GM12878 (cell line): ENCODE results near the gene ATXN2.

Source experiments
- CHD2 ChIP-seq: IDR thresholded peaks from 2 replicates; pipeline ENCODE4 v1.6.1; 2011; ENCODE audit warnings: low read depth, low read length, improper control_type of control experiment, borderline replicate concordance
- TF ChIP-seq, protein P1 (sequence below): IDR thresholded peaks from 2 replicates; pipeline ENCODE4 v1.6.1; 2012; ENCODE audit warnings: improper control_type of control experiment, low read depth, low read length; ENCODE audit not compliant: insufficient replicate concordance
- TF ChIP-seq, protein P2 (sequence below), 3 experiments: IDR thresholded peaks in 2 of 3; conservative IDR thresholded peaks in 1 of 3; 2 replicates each; pipeline ENCODE4 v1.5.1; 2011; ENCODE audit warnings: low read depth in 3 of 3, low read length in 3 of 3, mild to moderate bottlenecking in 3 of 3, control low read depth in 2 of 3, moderate library complexity in 2 of 3, inconsistent platforms in 1 of 3, mixed read lengths in 1 of 3; ENCODE audit not compliant: control insufficient read depth in 2 of 3, insufficient read depth in 1 of 3; ENCODE audit errors: extremely low read depth in 1 of 3

DNA sequence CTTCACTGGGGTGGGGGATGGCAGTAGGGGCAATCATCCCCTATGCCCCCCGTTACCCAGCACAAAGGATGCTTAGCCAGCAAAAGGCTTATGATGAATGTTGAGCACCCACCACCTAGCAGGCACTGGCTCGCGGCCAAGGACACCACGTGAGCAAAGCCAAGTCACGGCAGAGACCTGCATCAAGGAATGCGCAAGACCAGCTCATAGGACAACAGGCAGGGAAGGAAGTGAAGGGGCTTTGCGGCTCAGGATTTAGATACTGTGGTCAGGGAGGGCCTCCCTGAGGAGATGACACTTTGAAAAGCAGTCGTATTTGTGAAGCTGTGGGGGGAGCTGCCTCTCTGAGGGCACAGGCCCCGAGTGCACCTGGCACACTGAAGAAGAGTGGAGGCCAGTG lies 160.6 kb downstream of the ATXN2 start:
- no peak for TF ChIP-seq CHD2
- TF ChIP-seq, protein P1, sequence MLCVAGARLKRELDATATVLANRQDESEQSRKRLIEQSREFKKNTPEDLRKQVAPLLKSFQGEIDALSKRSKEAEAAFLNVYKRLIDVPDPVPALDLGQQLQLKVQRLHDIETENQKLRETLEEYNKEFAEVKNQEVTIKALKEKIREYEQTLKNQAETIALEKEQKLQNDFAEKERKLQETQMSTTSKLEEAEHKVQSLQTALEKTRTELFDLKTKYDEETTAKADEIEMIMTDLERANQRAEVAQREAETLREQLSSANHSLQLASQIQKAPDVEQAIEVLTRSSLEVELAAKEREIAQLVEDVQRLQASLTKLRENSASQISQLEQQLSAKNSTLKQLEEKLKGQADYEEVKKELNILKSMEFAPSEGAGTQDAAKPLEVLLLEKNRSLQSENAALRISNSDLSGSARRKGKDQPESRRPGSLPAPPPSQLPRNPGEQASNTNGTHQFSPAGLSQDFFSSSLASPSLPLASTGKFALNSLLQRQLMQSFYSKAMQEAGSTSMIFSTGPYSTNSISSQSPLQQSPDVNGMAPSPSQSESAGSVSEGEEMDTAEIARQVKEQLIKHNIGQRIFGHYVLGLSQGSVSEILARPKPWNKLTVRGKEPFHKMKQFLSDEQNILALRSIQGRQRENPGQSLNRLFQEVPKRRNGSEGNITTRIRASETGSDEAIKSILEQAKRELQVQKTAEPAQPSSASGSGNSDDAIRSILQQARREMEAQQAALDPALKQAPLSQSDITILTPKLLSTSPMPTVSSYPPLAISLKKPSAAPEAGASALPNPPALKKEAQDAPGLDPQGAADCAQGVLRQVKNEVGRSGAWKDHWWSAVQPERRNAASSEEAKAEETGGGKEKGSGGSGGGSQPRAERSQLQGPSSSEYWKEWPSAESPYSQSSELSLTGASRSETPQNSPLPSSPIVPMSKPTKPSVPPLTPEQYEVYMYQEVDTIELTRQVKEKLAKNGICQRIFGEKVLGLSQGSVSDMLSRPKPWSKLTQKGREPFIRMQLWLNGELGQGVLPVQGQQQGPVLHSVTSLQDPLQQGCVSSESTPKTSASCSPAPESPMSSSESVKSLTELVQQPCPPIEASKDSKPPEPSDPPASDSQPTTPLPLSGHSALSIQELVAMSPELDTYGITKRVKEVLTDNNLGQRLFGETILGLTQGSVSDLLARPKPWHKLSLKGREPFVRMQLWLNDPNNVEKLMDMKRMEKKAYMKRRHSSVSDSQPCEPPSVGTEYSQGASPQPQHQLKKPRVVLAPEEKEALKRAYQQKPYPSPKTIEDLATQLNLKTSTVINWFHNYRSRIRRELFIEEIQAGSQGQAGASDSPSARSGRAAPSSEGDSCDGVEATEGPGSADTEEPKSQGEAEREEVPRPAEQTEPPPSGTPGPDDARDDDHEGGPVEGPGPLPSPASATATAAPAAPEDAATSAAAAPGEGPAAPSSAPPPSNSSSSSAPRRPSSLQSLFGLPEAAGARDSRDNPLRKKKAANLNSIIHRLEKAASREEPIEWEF = no peak
- TF ChIP-seq, protein P2, sequence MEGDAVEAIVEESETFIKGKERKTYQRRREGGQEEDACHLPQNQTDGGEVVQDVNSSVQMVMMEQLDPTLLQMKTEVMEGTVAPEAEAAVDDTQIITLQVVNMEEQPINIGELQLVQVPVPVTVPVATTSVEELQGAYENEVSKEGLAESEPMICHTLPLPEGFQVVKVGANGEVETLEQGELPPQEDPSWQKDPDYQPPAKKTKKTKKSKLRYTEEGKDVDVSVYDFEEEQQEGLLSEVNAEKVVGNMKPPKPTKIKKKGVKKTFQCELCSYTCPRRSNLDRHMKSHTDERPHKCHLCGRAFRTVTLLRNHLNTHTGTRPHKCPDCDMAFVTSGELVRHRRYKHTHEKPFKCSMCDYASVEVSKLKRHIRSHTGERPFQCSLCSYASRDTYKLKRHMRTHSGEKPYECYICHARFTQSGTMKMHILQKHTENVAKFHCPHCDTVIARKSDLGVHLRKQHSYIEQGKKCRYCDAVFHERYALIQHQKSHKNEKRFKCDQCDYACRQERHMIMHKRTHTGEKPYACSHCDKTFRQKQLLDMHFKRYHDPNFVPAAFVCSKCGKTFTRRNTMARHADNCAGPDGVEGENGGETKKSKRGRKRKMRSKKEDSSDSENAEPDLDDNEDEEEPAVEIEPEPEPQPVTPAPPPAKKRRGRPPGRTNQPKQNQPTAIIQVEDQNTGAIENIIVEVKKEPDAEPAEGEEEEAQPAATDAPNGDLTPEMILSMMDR (IDR thresholded peaks at IDR 0.05 in 2 of 3, conservative IDR thresholded peaks at IDR 0.05 in 1 of 3; ENCODE audit: control insufficient read depth in 2 of 3, extremely low read depth in 1 of 3, insufficient read depth in 1 of 3, low read depth in 3 of 3, low read length in 3 of 3) = no peak
